HCT116 (cell line): Measurements from ENCODE around the gene DMBT1.

Source experiments
- POLR2A ChIP-seq: IDR thresholded peaks from 2 replicates; pipeline ENCODE4 v1.7.0; 2011; ENCODE audit warnings: borderline replicate concordance; ENCODE audit not compliant: insufficient read depth, insufficient read length; ENCODE audit errors: extremely low read depth
- TF ChIP-seq, protein P1 (sequence below), 3 experiments: fragments of 200-600 bp in 1 of 3; sonication (generic) in 1 of 3; IDR thresholded peaks in 2 of 3; conservative IDR thresholded peaks in 1 of 3; 2 replicates each; pipeline ENCODE4 v1.5.1; 2012 to 2017; ENCODE audit warnings: low read depth in 2 of 3, low read length in 2 of 3, antibody characterized with exemption in 1 of 3, borderline replicate concordance in 1 of 3, control low read depth in 1 of 3, mild to moderate bottlenecking in 1 of 3, mixed read lengths in 1 of 3, mixed run types in 1 of 3, moderate library complexity in 1 of 3; ENCODE audit not compliant: insufficient read depth in 1 of 3
- TF ChIP-seq, protein P2 (sequence below): IDR thresholded peaks from 2 replicates; pipeline ENCODE4 v1.6.1; 2011; ENCODE audit warnings: mild to moderate bottlenecking, low read length, moderate library complexity; ENCODE audit not compliant: insufficient replicate concordance; ENCODE audit errors: extremely low read depth

DNA sequence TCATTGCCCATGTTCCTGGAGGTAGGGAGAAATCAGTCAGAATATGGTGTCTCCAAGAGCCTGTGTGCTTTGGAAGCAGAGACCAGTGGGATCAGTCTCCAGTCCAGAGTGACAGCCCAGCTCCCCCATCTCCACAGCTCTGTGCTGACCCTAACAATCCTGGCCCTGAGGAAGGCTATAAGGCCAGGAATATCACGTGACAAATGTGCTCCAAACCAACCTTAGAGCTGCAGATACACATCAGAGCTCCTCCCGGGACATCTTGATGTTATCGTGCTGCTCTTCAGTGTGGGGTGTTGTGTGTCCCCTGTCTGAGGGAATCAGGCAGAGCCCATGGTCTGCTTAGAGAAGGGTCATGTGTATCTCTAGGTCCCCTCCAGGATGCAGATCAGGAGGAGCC is 15.2 kb downstream of the DMBT1 start:
- TF ChIP-seq, protein P1, sequence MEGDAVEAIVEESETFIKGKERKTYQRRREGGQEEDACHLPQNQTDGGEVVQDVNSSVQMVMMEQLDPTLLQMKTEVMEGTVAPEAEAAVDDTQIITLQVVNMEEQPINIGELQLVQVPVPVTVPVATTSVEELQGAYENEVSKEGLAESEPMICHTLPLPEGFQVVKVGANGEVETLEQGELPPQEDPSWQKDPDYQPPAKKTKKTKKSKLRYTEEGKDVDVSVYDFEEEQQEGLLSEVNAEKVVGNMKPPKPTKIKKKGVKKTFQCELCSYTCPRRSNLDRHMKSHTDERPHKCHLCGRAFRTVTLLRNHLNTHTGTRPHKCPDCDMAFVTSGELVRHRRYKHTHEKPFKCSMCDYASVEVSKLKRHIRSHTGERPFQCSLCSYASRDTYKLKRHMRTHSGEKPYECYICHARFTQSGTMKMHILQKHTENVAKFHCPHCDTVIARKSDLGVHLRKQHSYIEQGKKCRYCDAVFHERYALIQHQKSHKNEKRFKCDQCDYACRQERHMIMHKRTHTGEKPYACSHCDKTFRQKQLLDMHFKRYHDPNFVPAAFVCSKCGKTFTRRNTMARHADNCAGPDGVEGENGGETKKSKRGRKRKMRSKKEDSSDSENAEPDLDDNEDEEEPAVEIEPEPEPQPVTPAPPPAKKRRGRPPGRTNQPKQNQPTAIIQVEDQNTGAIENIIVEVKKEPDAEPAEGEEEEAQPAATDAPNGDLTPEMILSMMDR (IDR thresholded peaks at IDR 0.05 in 2 of 3, conservative IDR thresholded peaks at IDR 0.05 in 1 of 3; ENCODE audit: borderline replicate concordance in 1 of 3, insufficient read depth in 1 of 3, low read depth in 2 of 3, low read length in 2 of 3), result no peak
- TF ChIP-seq POLR2A, result no peak
- TF ChIP-seq, protein P2, sequence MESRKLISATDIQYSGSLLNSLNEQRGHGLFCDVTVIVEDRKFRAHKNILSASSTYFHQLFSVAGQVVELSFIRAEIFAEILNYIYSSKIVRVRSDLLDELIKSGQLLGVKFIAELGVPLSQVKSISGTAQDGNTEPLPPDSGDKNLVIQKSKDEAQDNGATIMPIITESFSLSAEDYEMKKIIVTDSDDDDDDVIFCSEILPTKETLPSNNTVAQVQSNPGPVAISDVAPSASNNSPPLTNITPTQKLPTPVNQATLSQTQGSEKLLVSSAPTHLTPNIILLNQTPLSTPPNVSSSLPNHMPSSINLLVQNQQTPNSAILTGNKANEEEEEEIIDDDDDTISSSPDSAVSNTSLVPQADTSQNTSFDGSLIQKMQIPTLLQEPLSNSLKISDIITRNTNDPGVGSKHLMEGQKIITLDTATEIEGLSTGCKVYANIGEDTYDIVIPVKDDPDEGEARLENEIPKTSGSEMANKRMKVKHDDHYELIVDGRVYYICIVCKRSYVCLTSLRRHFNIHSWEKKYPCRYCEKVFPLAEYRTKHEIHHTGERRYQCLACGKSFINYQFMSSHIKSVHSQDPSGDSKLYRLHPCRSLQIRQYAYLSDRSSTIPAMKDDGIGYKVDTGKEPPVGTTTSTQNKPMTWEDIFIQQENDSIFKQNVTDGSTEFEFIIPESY, result no peak
